ENCODE results near the gene PLEKHA4. TPM values are rescaled to one million over a fixed set of nuclear protein-coding genes. Genes with fewer than 3 reads are reported as not detected.

PLEKHA4 gene
- total and polyA plus RNA-seq, 9 of the 15 experiments (the other 6 are each of a cell fraction or from before 2014, with no cell fraction given): 0.07 to 30.8 (median 11.4) TPM

- peak; percentile 65; the same call in 1 of the 2 replicates for TF ChIP-seq ZNF592 (IDR thresholded peaks at IDR 0.05)
- TF ChIP-seq ZNF407 (IDR thresholded peaks at IDR 0.05; ENCODE audit: low read depth): no peak
- TF ChIP-seq MEF2D (tag; conservative IDR thresholded peaks at IDR 0.05; ENCODE audit: low read depth): no peak
- peak; percentile 44; the same call in 1 of the 2 replicates for TF ChIP-seq ZNF395 (CRISPR knock-in tag; IDR thresholded peaks at IDR 0.05)
- TF ChIP-seq ZNF644 (tag; IDR thresholded peaks at IDR 0.05; ENCODE audit: low read depth): 0 out of 2 replicates have a peak, but pooled peaks have one; percentile 60
- no peak for TF ChIP-seq ATF3 (IDR thresholded peaks at IDR 0.05)
- TF ChIP-seq ATF3 (CRISPR knock-in tag; conservative IDR thresholded peaks at IDR 0.05): no peak
- no peak for TF ChIP-seq TFE3 (CRISPR knock-in tag; IDR thresholded peaks at IDR 0.05)
Observed at GRCh38 chr19:48913114-48913889, 44.9 kb upstream of the PLEKHA4 start (continued).
